Lower lobe of right lung (tissue), 2 donors: ENCODE data around the gene ATXN7L1. TPM values are rescaled to one million over a fixed set of nuclear protein-coding genes. Genes with fewer than 3 reads are reported as not detected.

Experiments used
- ATAC-seq, 2 donors: fragments of 200-7000 bp; cut with Tn5 transposase; one replicate each; pipeline ENCODE4 v1.9.1; 2020 to 2022; ENCODE audit warnings: mild to moderate bottlenecking in 2 of 2, moderate library complexity in 2 of 2
- DNase-seq: peaks from one replicate; pipeline ENCODE4 v3.0.0-alpha.2; 2020
- H3K27ac ChIP-seq: fragments of 200-600 bp; one replicate; pipeline ENCODE4 v1.8.0; 2022
- H3K27me3 ChIP-seq: fragments of 200-600 bp; one replicate; pipeline ENCODE4 v1.8.0; 2022; ENCODE audit warnings: low read depth
- H3K36me3 ChIP-seq: fragments of 200-600 bp; one replicate; pipeline ENCODE4 v1.8.0; 2022; ENCODE audit warnings: mild to moderate bottlenecking
- H3K4me1 ChIP-seq: fragments of 200-600 bp; one replicate; pipeline ENCODE4 v1.8.0; 2022
- H3K4me3 ChIP-seq: fragments of 200-600 bp; one replicate; pipeline ENCODE4 v1.8.0; 2022; ENCODE audit warnings: mild to moderate bottlenecking
- H3K9me3 ChIP-seq: fragments of 200-600 bp; one replicate; pipeline ENCODE4 v1.8.0; 2022
- intact Hi-C: fragments of 100-400 bp; cut with DNase I; formaldehyde crosslinking; loops from one replicate; pipeline ENCODE4 v1.11.0; 2022
- total RNA-seq: library from RNA; stranded (reverse); fragmentation: NEBNext Ultra II Directional; extraction: Animal tissue kit (Norgen Biotek cat#: 25700); gene quantifications from one replicate; pipeline ENCODE4 v1.2.1, GENCODE V29; 2021
- TF ChIP-seq, protein P1 (sequence below): fragments of 200-600 bp; IDR thresholded peaks from one replicate; pipeline ENCODE4 v1.8.0; 2022; ENCODE audit warnings: antibody characterized with exemption, mild to moderate bottlenecking
- donor health status: DM: no; HTN: yes; CAD: no; lungs with severe emphysema.

Gene ATXN7L1
- total RNA-seq, 1 donor from 2014 or later = 17.7 TPM

DNA sequence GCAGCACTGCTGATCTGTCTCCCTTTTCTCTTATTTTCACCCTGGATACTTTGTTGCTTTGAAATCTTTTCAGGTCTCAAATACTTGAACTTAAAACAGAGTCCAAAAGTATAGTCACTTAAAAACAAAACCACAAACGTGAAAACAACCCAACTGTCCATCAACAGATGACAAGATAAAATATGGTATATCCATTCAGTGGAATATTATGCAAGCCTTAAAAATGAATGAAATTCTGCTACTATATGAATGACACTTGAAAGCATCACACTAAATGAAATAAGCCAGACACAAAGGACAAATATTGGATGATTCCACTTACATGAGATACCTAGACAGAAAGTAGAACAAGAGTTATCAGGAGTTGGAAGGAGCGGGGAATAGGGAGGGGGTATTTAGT is 250.4 kb downstream of the ATXN7L1 start:
- Histone ChIP-seq H3K27ac (no peak overlapping the region), H3K36me3 (peaks cover 45% of the 10 kb centered on the region), H3K4me1 (no peaks in the 10 kb centered on the region), H3K27me3 (no peaks in the 10 kb centered on the region), H3K9me3 (peaks cover 3% of the 10 kb centered on the region), H3K4me3 (no peak overlapping the region)
- TF ChIP-seq, protein P1, sequence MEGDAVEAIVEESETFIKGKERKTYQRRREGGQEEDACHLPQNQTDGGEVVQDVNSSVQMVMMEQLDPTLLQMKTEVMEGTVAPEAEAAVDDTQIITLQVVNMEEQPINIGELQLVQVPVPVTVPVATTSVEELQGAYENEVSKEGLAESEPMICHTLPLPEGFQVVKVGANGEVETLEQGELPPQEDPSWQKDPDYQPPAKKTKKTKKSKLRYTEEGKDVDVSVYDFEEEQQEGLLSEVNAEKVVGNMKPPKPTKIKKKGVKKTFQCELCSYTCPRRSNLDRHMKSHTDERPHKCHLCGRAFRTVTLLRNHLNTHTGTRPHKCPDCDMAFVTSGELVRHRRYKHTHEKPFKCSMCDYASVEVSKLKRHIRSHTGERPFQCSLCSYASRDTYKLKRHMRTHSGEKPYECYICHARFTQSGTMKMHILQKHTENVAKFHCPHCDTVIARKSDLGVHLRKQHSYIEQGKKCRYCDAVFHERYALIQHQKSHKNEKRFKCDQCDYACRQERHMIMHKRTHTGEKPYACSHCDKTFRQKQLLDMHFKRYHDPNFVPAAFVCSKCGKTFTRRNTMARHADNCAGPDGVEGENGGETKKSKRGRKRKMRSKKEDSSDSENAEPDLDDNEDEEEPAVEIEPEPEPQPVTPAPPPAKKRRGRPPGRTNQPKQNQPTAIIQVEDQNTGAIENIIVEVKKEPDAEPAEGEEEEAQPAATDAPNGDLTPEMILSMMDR = no peak
- intact Hi-C loops = no loop called here
- DNase-seq = no peak
- ATAC-seq = no peak

DNA sequence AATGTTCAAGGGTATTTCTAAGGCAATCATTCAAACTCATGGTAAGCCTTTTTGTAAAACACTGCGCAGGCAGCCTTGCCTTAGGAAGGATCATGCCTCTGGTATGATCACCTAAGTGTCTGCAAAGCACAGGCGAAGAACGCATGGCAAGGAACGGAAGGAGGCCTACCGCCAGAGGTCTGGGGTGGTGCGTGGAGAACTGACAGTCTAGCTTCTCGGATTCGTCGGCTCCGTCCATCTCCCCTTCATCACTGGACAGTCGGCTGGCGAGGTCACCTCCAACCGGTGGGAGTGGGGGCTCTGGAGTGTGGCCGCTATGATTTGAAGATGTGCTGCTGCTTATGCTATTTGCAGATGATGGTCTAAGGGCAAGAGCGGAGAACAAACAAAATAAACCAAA is 252.5 kb downstream of the ATXN7L1 start:
- DNase-seq = no peak

DNA sequence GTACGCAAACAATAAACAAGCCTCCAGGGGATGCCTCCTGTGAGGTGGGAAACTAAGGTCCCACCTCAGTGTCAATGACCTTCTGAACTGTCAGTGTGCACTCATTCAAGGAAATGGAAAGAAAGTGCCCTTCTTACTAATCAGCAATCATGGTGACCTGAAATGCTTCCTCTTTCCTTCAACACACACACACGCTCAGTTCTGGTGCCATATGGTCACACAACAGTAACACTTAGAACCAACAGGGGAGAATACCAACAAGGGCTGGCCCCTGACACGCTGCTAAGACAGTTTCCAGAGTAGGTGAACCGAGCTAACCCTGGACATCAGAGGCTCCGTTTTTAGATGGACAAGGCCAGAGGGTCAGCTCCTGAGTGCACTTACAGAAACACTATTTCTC is 253.0 kb downstream of the ATXN7L1 start:
- H3K9me3 ChIP-seq = peaks cover 3% of the 10 kb centered on the region
- intact Hi-C loops = no loop called here
- no peak for DNase-seq
- no peaks in the 10 kb centered on the region for H3K4me1 ChIP-seq
- H3K36me3 ChIP-seq = peaks cover 56% of the 10 kb centered on the region
- no peak overlapping the region for H3K4me3 ChIP-seq
- no peak for ATAC-seq
- H3K27ac ChIP-seq = no peak overlapping the region
- TF ChIP-seq, protein P1 = no peak
- no peaks in the 10 kb centered on the region for H3K27me3 ChIP-seq

More for the DNA sequence above, 252.5 kb downstream of the ATXN7L1 start:
- no peak overlapping the region for H3K27ac ChIP-seq
- H3K4me1 ChIP-seq = no peaks in the 10 kb centered on the region
- intact Hi-C loops = no loop called here
- no peak for ATAC-seq
- peaks cover 51% of the 10 kb centered on the region for H3K36me3 ChIP-seq
- no peaks in the 10 kb centered on the region for H3K27me3 ChIP-seq
- TF ChIP-seq, protein P1 = no peak
- H3K4me3 ChIP-seq = no peak overlapping the region
- H3K9me3 ChIP-seq = peaks cover 3% of the 10 kb centered on the region

DNA sequence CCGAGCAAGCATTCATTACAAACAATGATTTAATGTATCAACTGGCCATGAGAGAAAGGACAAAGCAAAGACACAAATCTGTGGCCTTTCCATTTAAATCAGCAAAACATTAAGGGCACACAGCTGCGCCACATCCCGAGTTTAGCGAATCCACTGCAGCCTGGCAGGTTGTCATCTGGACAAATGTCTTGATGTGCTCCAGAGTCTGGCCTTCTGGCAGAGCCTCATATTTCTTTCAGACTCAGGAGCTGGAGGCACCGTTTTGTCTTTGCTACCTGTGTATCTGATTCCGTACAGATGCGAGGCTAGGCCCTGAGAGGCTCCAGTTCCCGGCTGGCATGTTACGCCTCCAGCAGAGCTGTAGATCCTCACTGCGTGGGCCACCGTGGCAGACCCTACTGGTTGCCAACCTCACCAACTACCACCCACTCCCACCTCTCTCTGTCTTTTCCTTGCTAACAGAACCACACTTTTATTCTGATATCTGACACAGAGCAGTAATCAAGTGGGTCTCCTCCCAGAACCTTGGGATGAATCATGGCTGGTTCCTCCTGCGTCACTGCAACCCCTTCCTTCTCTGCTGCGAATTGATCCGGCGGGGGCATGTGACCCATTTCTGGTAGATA is 254.2 kb downstream of the ATXN7L1 start:
- TF ChIP-seq, protein P1 = no peak
- Histone ChIP-seq H3K27ac (no peak overlapping the region), H3K36me3 (peaks cover 66% of the 10 kb centered on the region), H3K9me3 (peaks cover 3% of the 10 kb centered on the region), H3K4me1 (no peaks in the 10 kb centered on the region), H3K27me3 (no peaks in the 10 kb centered on the region), H3K4me3 (no peak overlapping the region)
- intact Hi-C loops = no loop called here
- ATAC-seq (no peak), DNase-seq (no peak)

DNA sequence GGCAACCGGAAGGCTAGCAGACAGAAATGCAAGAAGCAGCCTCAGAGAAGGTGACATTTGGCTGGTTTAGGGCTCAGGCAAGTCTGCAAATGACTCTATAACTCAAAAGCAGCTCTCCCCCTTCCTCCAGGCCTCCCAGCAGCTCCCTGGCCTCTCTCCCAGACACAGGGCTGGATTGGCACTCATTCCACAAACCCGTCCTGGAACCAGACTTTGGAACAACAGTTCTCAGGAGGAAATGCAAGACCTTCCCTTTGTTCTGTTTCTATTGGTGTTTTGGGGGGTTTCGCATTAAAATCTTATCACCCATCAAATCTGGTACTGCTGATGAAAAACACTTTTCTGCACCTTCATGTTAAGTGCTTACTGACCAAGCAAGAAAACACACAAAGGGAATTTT is 254.8 kb downstream of the ATXN7L1 start:
- Histone ChIP-seq H3K9me3 (peaks cover 3% of the 10 kb centered on the region), H3K27ac (no peak overlapping the region), H3K36me3 (peaks cover 70% of the 10 kb centered on the region), H3K4me1 (no peaks in the 10 kb centered on the region), H3K4me3 (no peak overlapping the region), H3K27me3 (no peaks in the 10 kb centered on the region)
- TF ChIP-seq, protein P1 = no peak
- ATAC-seq (no peak), DNase-seq (no peak)
- intact Hi-C loops = no loop called here
